GM21423 (cell line): Measurements from ENCODE around the gene LIMS2.

Experiments
- ATAC-seq: cut with Tn5 transposase; IDR thresholded peaks from one replicate; pipeline ENCODE4 v1.9.1; 2021; ENCODE audit warnings: mild to moderate bottlenecking, moderate library complexity; ENCODE audit not compliant: unreplicated experiment

Gene LIMS2

GRCh38 chr2:127675331-127676261 lies at the start of gene LIMS2:
Gene LIMS2 (minus strand): TSS chr2:127675530. CDS start chr2:127675024, 506 bp downstream.
- ATAC-seq: no peak

GRCh38 chr2:127722807-127723206 lies 47.5 kb upstream of the LIMS2 start:
- ATAC-seq: no peak

GRCh38 chr2:127721978-127722355 lies 46.6 kb upstream of the LIMS2 start:
- no peak for ATAC-seq

GRCh38 chr2:127721311-127721977 lies 46.1 kb upstream of the LIMS2 start:
- no peak for ATAC-seq

- ATAC-seq: no peak
These were observed 44.2 kb upstream of the LIMS2 start for GRCh38 chr2:127719301-127720218.

GRCh38 chr2:127718271-127718670 lies 42.9 kb upstream of the LIMS2 start:
- no peak for ATAC-seq

GRCh38 chr2:127715778-127716449 lies 40.6 kb upstream of the LIMS2 start:
- ATAC-seq: no peak

- no peak for ATAC-seq
These were observed 38.2 kb upstream of the LIMS2 start for GRCh38 chr2:127713562-127713961.

GRCh38 chr2:127712999-127713398 lies 37.7 kb upstream of the LIMS2 start:
- ATAC-seq: no peak

- ATAC-seq: no peak
These were observed 34.0 kb upstream of the LIMS2 start for GRCh38 chr2:127709336-127709735.

- ATAC-seq: no peak
These were observed 32.7 kb upstream of the LIMS2 start for GRCh38 chr2:127707890-127708648.

- no peak for ATAC-seq
These were observed 31.1 kb upstream of the LIMS2 start for GRCh38 chr2:127706215-127706990.

GRCh38 chr2:127705391-127706065 lies 30.2 kb upstream of the LIMS2 start:
- ATAC-seq: no peak

- ATAC-seq: no peak
These were observed 29.5 kb upstream of the LIMS2 start for GRCh38 chr2:127704641-127705390.

GRCh38 chr2:127703282-127703681 lies 28.0 kb upstream of the LIMS2 start:
- no peak for ATAC-seq

- no peak for ATAC-seq
These were observed 27.2 kb upstream of the LIMS2 start for GRCh38 chr2:127702395-127703009.

GRCh38 chr2:127701651-127702394 lies 26.5 kb upstream of the LIMS2 start:
- ATAC-seq: peak; percentile 43
